ENCODE results near the gene PAX6.
"Not testable (repeated sequence)": the region's sequence is repeated elsewhere in the genome, so short reads cannot be mapped to it uniquely, and the experiment has no call there.

The PAX6 gene

GRCh38 chr11:31763296-31763695 lies 47.8 kb downstream of the PAX6 start:
- DNase-seq, result no peak

- DNase-seq, result no peak
These were observed 49.5 kb downstream of the PAX6 start for GRCh38 chr11:31761636-31762035.

- no peak for DNase-seq
These were observed 53.8 kb downstream of the PAX6 start for GRCh38 chr11:31757260-31757835.

- DNase-seq, result no peak
These were observed 63.5 kb downstream of the PAX6 start for GRCh38 chr11:31747581-31747980.

GRCh38 chr11:31740731-31741368 lies 70.3 kb downstream of the PAX6 start:
- not testable (repeated sequence) for DNase-seq

GRCh38 chr11:31740131-31740530 lies 71.0 kb downstream of the PAX6 start:
- DNase-seq, result no peak

All from cortex of kidney (tissue), 1 donor.